ENCODE data around the gene TMEM260.
"Not testable (repeated sequence)": the region's sequence is repeated elsewhere in the genome, so short reads cannot be mapped to it uniquely, and the experiment has no call there.

TMEM260 gene

DNA sequence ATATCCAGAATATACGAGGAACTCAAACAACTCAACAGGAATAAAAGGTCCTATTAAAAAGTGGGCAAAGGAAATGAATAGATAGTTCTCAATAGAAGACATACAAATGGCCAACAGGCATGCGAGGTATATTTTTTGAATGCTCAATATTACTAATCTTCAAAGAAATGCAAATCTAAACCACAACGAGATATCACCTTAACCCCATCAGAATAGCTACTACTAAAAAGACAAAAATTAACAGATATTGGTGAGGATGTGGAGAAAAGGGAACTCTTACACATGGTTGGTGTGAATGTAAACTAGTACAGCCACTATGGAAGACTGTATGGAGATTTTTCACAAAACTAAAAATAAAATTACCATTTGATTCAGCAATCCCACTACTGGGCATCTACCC, 99.2 kb downstream of the TMEM260 start:
- H3K36me3 ChIP-seq (ENCODE audit: control insufficient read depth, insufficient read depth, low read length, severe bottlenecking) = no peaks in the 10 kb centered on the region

DNA sequence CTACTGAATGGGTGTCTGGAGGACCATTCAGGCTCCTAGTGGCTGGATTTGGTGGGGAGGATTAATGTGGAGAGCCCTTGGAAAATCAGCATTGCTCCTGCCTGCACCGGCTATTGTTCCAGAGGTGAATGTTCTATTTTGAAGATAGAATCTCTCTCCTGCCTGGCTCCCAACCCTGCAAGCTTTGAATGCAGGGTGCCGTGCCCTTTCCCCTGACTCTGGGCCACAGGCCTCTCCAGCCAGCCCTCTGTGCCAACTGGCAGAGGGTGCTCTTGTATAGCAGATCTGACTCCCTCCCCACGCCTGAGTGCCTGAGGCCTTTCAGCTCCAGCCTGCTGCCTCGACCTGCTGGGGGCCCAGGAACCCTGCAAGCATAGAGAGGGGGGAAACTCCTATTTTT, 106.8 kb downstream of the TMEM260 start:
- Histone ChIP-seq H3K27me3 (replicated peaks; ENCODE audit: control insufficient read depth, insufficient read depth, low read length) (peaks cover 3% of the 10 kb centered on the region), H3K9me3 (ENCODE audit: control insufficient read depth, low read length) (no peaks in the 10 kb centered on the region), H3K4me1 (ENCODE audit: control insufficient read depth, insufficient read depth, low read length) (peaks cover 2% of the 10 kb centered on the region), H3K4me3 (ENCODE audit: low read length) (no peak overlapping the region), H3K9ac (ENCODE audit: low read length) (no peak overlapping the region), H3K36me3 (ENCODE audit: control insufficient read depth, insufficient read depth, low read length, severe bottlenecking) (no peaks in the 10 kb centered on the region)
- no peak for DNase-seq (ENCODE audit: low read depth)

More for the DNA sequence above, 99.2 kb downstream of the TMEM260 start:
- Histone ChIP-seq H3K9ac (ENCODE audit: low read length) (no peak overlapping the region), H3K4me1 (ENCODE audit: control insufficient read depth, insufficient read depth, low read length) (no peaks in the 10 kb centered on the region), H3K27me3 (replicated peaks; ENCODE audit: control insufficient read depth, insufficient read depth, low read length) (no peaks in the 10 kb centered on the region), H3K4me3 (ENCODE audit: low read length) (no peak overlapping the region), H3K9me3 (ENCODE audit: control insufficient read depth, low read length) (peaks cover 18% of the 10 kb centered on the region)
- no peak for DNase-seq (ENCODE audit: low read depth)

DNA sequence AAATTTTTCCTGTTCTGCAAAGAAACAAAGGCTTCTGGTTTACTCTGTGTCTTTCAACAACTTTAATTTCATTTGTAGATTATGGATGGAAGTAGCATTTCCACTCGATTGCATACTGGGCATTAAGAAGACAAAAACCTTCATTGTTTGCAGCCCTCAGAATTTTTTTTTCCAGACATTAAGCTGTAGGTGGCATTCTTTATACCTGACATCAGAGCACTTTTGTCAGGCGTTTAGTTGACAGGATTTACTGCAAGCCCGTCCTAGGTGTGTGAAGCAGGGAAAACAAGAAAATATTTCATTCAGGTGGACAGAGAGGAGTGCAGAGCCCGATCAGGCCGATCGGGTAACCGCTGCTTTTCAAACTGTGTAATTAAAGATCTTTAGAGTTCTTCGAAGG, 107.5 kb downstream of the TMEM260 start:
- Histone ChIP-seq H3K4me1 (ENCODE audit: control insufficient read depth, insufficient read depth, low read length) (peaks cover 2% of the 10 kb centered on the region), H3K9me3 (ENCODE audit: control insufficient read depth, low read length) (no peaks in the 10 kb centered on the region), H3K4me3 (ENCODE audit: low read length) (no peak overlapping the region), H3K36me3 (ENCODE audit: control insufficient read depth, insufficient read depth, low read length, severe bottlenecking) (no peaks in the 10 kb centered on the region), H3K27me3 (replicated peaks; ENCODE audit: control insufficient read depth, insufficient read depth, low read length) (peaks cover 3% of the 10 kb centered on the region), H3K9ac (ENCODE audit: low read length) (no peak overlapping the region)
- DNase-seq (ENCODE audit: low read depth) = no peak

DNA sequence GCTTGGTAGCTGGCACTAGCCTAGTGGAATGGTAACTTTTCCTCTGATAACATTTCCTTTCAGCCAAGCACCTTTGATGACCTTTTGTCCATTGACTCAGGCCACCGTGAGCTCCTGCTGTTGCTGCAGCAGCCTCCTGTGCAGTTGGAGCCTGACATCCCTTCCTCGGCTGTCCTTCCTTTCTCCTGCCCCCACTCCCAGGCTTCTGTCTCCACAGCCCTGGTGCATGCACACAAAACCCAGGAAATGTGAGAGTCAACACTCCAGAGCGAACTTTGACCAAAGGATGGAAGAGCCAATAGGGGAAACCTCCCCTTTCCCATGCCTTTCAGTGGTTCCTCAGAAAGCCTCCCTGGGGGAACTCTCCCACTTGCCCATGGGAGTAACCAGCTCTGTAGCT, 115.0 kb downstream of the TMEM260 start:
- Histone ChIP-seq H3K27me3 (replicated peaks; ENCODE audit: control insufficient read depth, insufficient read depth, low read length) (no peaks in the 10 kb centered on the region), H3K4me3 (ENCODE audit: low read length) (no peak overlapping the region), H3K9ac (ENCODE audit: low read length) (no peak overlapping the region), H3K4me1 (ENCODE audit: control insufficient read depth, insufficient read depth, low read length) (no peaks in the 10 kb centered on the region), H3K9me3 (ENCODE audit: control insufficient read depth, low read length) (no peaks in the 10 kb centered on the region), H3K36me3 (ENCODE audit: control insufficient read depth, insufficient read depth, low read length, severe bottlenecking) (no peaks in the 10 kb centered on the region)
- DNase-seq (ENCODE audit: low read depth) = no peak

DNA sequence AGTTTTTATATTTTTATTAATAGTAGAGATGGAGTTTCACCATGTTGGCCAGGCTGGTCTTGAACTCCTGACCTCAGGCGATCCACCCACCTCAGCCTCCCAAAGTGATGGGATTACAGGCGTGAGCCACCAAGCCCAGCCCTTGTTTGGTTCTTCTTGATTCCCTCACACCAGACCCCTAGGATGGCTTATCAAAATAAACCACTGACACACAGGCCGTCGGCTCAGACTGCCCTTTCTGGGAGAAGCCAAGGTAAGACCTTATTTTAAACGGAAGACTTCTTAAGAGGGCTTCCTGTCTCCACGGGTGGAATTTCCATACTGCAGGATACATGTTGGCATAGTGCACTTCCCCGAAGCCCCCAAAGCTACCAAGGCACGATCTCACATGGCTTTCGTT, 115.6 kb downstream of the TMEM260 start:
- not testable (repeated sequence) for H3K4me3 ChIP-seq (ENCODE audit: low read length); H3K9me3 ChIP-seq (ENCODE audit: control insufficient read depth, low read length); H3K27me3 ChIP-seq (replicated peaks; ENCODE audit: control insufficient read depth, insufficient read depth, low read length); H3K9ac ChIP-seq (ENCODE audit: low read length); H3K4me1 ChIP-seq (ENCODE audit: control insufficient read depth, insufficient read depth, low read length); DNase-seq (ENCODE audit: low read depth); H3K36me3 ChIP-seq (ENCODE audit: control insufficient read depth, insufficient read depth, low read length, severe bottlenecking)

Data from adipocyte (in vitro differentiated cells).